ENCODE results near the gene RBL1. TPM values are rescaled to one million over a fixed set of nuclear protein-coding genes. Genes with fewer than 3 reads are reported as not detected.
A peak's percentile ranks its signal among the peaks of the same experiment; 100 is the strongest.

Gene RBL1
- 1 to 10 TPM; 2.7 to 6.5 (median 4.2) TPM for total RNA-seq
- polyA plus RNA-seq, result 1 to 10 TPM in 1 of 2 donors, under 1 TPM in 1; 0.97 to 1.3 TPM
- long read RNA-seq, donor 1, partial matches to known transcripts, result 0 of 3 reads
- long read RNA-seq, donor 1, other reads (novel, unspliced or antisense), result 3 of 3 reads
- long read RNA-seq, donor 2, partial matches to known transcripts, result 1 of 2 reads
- long read RNA-seq, donor 2, other reads (novel, unspliced or antisense), result 1 of 2 reads
- long read RNA-seq, donor 3, partial matches to known transcripts, result 1 of 1 reads
- long read RNA-seq, donor 3, other reads (novel, unspliced or antisense), result 0 of 1 reads

- H3K27me3 ChIP-seq, result no peaks in the 10 kb centered on the region
- WGBS, 2 donors, result 0% methylated on average over 58 of the region's 58 CpGs
- DNase-seq (peak; percentile 82 to 85), ATAC-seq (peak; percentile 90 to 96 (median 95))
- TF ChIP-seq, protein P1, sequence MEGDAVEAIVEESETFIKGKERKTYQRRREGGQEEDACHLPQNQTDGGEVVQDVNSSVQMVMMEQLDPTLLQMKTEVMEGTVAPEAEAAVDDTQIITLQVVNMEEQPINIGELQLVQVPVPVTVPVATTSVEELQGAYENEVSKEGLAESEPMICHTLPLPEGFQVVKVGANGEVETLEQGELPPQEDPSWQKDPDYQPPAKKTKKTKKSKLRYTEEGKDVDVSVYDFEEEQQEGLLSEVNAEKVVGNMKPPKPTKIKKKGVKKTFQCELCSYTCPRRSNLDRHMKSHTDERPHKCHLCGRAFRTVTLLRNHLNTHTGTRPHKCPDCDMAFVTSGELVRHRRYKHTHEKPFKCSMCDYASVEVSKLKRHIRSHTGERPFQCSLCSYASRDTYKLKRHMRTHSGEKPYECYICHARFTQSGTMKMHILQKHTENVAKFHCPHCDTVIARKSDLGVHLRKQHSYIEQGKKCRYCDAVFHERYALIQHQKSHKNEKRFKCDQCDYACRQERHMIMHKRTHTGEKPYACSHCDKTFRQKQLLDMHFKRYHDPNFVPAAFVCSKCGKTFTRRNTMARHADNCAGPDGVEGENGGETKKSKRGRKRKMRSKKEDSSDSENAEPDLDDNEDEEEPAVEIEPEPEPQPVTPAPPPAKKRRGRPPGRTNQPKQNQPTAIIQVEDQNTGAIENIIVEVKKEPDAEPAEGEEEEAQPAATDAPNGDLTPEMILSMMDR (IDR thresholded peaks at IDR 0.05), result peak in 7 of 9 donors; percentile 15 to 66 (median 44)
- intact Hi-C loops (cut with DNase I), result no loop called here
- peaks cover 3 to 18% (median 11%) of the 10 kb centered on the region in 9 donors for H3K4me1 ChIP-seq
- peaks cover 0 to 9% (median 0%) of the 10 kb centered on the region in 9 donors for H3K36me3 ChIP-seq
- no peaks in the 10 kb centered on the region for H3K9me3 ChIP-seq
- peak within 1 kb of the TSS in 9 of 10 donors; percentile 41 to 89 (median 65) for H3K27ac ChIP-seq
- H3K4me3 ChIP-seq, result peak within 1 kb of the TSS; percentile 66 to 94 (median 87)
Measured at GRCh38 chr20:37095599-37096414, at the start of gene RBL1. TSS of gene RBL1 (minus strand) at chr20:37095997. CDS start at chr20:37095928, 69 bp downstream.

- H3K4me1 ChIP-seq, result no peaks in the 10 kb centered on the region
- WGBS, 2 donors, result 92 to 94% methylated on average over 8 of the region's 8 CpGs
- no peak overlapping the region for H3K27ac ChIP-seq
- DNase-seq (no peak), ATAC-seq (no peak)
- intact Hi-C loops (cut with DNase I), result no loop called here
- TF ChIP-seq, protein P1 (IDR thresholded peaks at IDR 0.05), result no peak
- peaks cover 0 to 3% (median 0%) of the 10 kb centered on the region in 9 donors for H3K36me3 ChIP-seq
- no peak overlapping the region for H3K4me3 ChIP-seq
- no peaks in the 10 kb centered on the region for H3K27me3 ChIP-seq
- H3K9me3 ChIP-seq, result no peaks in the 10 kb centered on the region
Measured at GRCh38 chr20:37144856-37145404, 49.1 kb upstream of the RBL1 start.

- DNase-seq, result no peak
- H3K27ac ChIP-seq, result no peak overlapping the region
- H3K4me3 ChIP-seq, result no peak overlapping the region
- H3K9me3 ChIP-seq, result no peaks in the 10 kb centered on the region
- no peak for ATAC-seq
- TF ChIP-seq, protein P1 (IDR thresholded peaks at IDR 0.05), result no peak
- H3K36me3 ChIP-seq, result peaks cover 0 to 3% (median 0%) of the 10 kb centered on the region in 9 donors
- H3K27me3 ChIP-seq, result no peaks in the 10 kb centered on the region
- 84 to 89% methylated on average over 3 of the region's 3 CpGs for WGBS, 2 donors
- intact Hi-C loops (cut with DNase I), result no loop called here
- H3K4me1 ChIP-seq, result no peaks in the 10 kb centered on the region
Measured at GRCh38 chr20:37142708-37143107, 46.9 kb upstream of the RBL1 start.

- 67 to 70% methylated on average over 4 of the region's 4 CpGs for WGBS, 2 donors
- H3K36me3 ChIP-seq, result no peaks in the 10 kb centered on the region
- H3K27ac ChIP-seq, result no peak overlapping the region
- TF ChIP-seq, protein P1 (IDR thresholded peaks at IDR 0.05), result no peak
- ATAC-seq, result no peak
- H3K9me3 ChIP-seq, result no peaks in the 10 kb centered on the region
- intact Hi-C loops (cut with DNase I), result loop anchor here in 1 of 10 donors (5.0 kb wide), 1 partner anchor 155 kb away; no protein-coding TSS in a partner anchor
- peaks cover 0 to 18% (median 0%) of the 10 kb centered on the region in 9 donors for H3K4me1 ChIP-seq
- no peak overlapping the region for H3K4me3 ChIP-seq
- DNase-seq, result no peak
- no peaks in the 10 kb centered on the region for H3K27me3 ChIP-seq
Measured at GRCh38 chr20:37137547-37137946, 41.8 kb upstream of the RBL1 start.

All from heart right ventricle (tissue), 16 donors.